ENCODE results near the gene YWHAQ.

YWHAQ gene

DNA sequence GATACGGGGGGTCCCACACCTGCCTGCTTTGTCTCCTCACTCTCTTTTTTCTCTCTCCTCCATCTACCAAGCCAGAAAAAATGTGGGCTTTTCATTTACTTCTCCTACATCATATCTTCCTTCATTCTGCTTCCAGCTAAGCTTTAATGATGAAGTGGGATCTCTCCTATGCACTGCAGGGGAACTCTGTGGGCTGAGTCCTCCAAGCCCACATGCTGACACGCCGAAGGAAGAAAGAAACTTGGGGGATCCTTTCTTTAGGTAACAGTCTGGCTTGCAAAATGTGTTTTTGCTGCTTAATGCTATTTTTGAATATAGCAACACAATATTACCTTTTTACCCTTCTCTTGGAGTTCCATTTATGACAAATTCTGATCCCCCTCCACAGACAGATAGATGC is 33.6 kb upstream of the YWHAQ start:
- DNase-seq: no peak
- Histone ChIP-seq H3K56ac (ENCODE audit: low read length) (no peak overlapping the region), H3K23ac (ENCODE audit: low read length) (no peak overlapping the region), H3K18ac (ENCODE audit: low read length) (no peak overlapping the region), H3K79me1 (ENCODE audit: low read length) (no peaks in the 10 kb centered on the region), H4K5ac (ENCODE audit: low read length) (no peak overlapping the region), H3K27me3 (ENCODE audit: insufficient read depth, low read length, poor library complexity) (no peaks in the 10 kb centered on the region), H3K9ac (ENCODE audit: low read length) (no peak overlapping the region), H3K36me3 (ENCODE audit: control insufficient read depth, insufficient read depth, low read length) (no peaks in the 10 kb centered on the region), H3K4me3 (ENCODE audit: low read length) (no peak overlapping the region), H3K4ac (ENCODE audit: low read depth, low read length) (no peak overlapping the region), H2BK5ac (ENCODE audit: low read length) (no peak overlapping the region), H2BK120ac (ENCODE audit: low read depth, low read length) (no peak overlapping the region), H4K8ac (ENCODE audit: low read depth, low read length) (no peak overlapping the region), H3K27ac (ENCODE audit: low read depth, low read length) (no peak overlapping the region), H3K79me2 (ENCODE audit: control insufficient read depth, insufficient read depth, low read length) (no peaks in the 10 kb centered on the region), H2AK5ac (ENCODE audit: low read length) (no peak overlapping the region), H3K4me1 (ENCODE audit: control insufficient read depth, low read depth, low read length) (no peaks in the 10 kb centered on the region), H3K4me2 (ENCODE audit: low read length) (no peak overlapping the region), H2BK15ac (replicated peaks; ENCODE audit: low read depth) (no peak overlapping the region)
- no CpG with 5 or more reads among the region's 3 CpGs for WGBS (ENCODE audit: extremely low coverage, insufficient coverage, low lambda C conversion rate)

DNA sequence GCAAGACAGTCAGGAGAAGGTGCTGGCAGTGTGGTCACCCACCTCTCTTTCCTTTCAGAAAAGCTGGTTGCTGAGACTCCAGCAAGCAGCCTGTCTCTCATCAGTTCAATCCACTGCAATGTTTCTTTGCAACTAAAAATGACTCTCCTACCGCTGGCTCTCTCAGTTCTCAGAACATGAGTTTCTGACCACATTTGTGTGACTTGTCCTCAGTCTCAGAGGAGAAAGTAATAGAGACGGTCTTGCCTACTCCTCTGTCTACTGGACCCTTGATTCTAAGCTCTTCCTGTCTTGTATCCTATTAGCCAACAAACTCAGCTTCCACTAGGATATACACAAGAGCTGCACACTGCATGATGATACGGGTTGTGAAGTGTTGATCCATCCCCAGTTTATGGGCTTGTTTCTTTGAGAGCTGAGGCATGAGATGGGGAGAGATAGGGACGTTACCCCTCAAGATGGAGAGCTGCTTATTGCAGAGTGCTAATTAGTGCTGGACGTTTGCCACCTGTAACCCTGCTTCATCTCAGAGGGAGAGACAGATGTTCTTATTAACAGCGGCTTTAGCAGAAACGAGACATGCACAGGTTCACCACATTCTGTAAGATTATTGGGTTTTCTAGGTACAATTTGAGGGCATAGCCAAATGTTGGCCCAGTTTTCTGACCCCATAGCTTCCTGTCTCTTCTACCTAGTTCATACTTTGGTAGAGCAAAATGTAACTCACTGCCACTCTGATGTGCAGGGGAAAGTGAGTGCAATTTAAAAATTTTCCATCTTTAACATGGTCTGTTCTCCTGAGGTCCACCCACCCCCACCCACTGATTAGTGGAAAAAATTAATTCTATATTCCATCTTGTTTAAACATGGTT is 32.4 kb upstream of the YWHAQ start:
- no peak overlapping the region for H3K4me3 ChIP-seq (ENCODE audit: low read length)
- H3K79me1 ChIP-seq (ENCODE audit: low read length): no peaks in the 10 kb centered on the region
- H4K5ac ChIP-seq (ENCODE audit: low read length): no peak overlapping the region
- H2AK5ac ChIP-seq (ENCODE audit: low read length): no peak overlapping the region
- H2BK5ac ChIP-seq (ENCODE audit: low read length): no peak overlapping the region
- H3K27ac ChIP-seq (ENCODE audit: low read depth, low read length): no peak overlapping the region
- no peak overlapping the region for H2BK15ac ChIP-seq (replicated peaks; ENCODE audit: low read depth)
- H3K4me1 ChIP-seq (ENCODE audit: control insufficient read depth, low read depth, low read length): no peaks in the 10 kb centered on the region
- no peaks in the 10 kb centered on the region for H3K27me3 ChIP-seq (ENCODE audit: insufficient read depth, low read length, poor library complexity)
- H3K9ac ChIP-seq (ENCODE audit: low read length): no peak overlapping the region
- H3K36me3 ChIP-seq (ENCODE audit: control insufficient read depth, insufficient read depth, low read length): no peaks in the 10 kb centered on the region
- WGBS (ENCODE audit: extremely low coverage, insufficient coverage, low lambda C conversion rate): no CpG with 5 or more reads among the region's 7 CpGs
- H2BK120ac ChIP-seq (ENCODE audit: low read depth, low read length): no peak overlapping the region
- H3K23ac ChIP-seq (ENCODE audit: low read length): no peak overlapping the region
- DNase-seq: no peak
- no peak overlapping the region for H4K8ac ChIP-seq (ENCODE audit: low read depth, low read length)
- H3K56ac ChIP-seq (ENCODE audit: low read length): no peak overlapping the region
- H3K4me2 ChIP-seq (ENCODE audit: low read length): no peak overlapping the region
- no peak overlapping the region for H3K18ac ChIP-seq (ENCODE audit: low read length)
- no peak overlapping the region for H3K4ac ChIP-seq (ENCODE audit: low read depth, low read length)
- no peaks in the 10 kb centered on the region for H3K79me2 ChIP-seq (ENCODE audit: control insufficient read depth, insufficient read depth, low read length)

GRCh38 chr2:9661261-9661660 is 30.5 kb upstream of the YWHAQ start:
- no peak overlapping the region for H3K4me2 ChIP-seq (ENCODE audit: low read length)
- no peaks in the 10 kb centered on the region for H3K36me3 ChIP-seq (ENCODE audit: control insufficient read depth, insufficient read depth, low read length)
- H3K56ac ChIP-seq (ENCODE audit: low read length): no peak overlapping the region
- no peaks in the 10 kb centered on the region for H3K4me1 ChIP-seq (ENCODE audit: control insufficient read depth, low read depth, low read length)
- H3K9ac ChIP-seq (ENCODE audit: low read length): no peak overlapping the region
- no peak overlapping the region for H3K23ac ChIP-seq (ENCODE audit: low read length)
- H3K27ac ChIP-seq (ENCODE audit: low read depth, low read length): no peak overlapping the region
- no peak overlapping the region for H3K4ac ChIP-seq (ENCODE audit: low read depth, low read length)
- H2AK5ac ChIP-seq (ENCODE audit: low read length): no peak overlapping the region
- H4K5ac ChIP-seq (ENCODE audit: low read length): no peak overlapping the region
- no peak overlapping the region for H3K4me3 ChIP-seq (ENCODE audit: low read length)
- no peak overlapping the region for H2BK15ac ChIP-seq (replicated peaks; ENCODE audit: low read depth)
- no peak overlapping the region for H3K18ac ChIP-seq (ENCODE audit: low read length)
- H4K8ac ChIP-seq (ENCODE audit: low read depth, low read length): no peak overlapping the region
- no peak overlapping the region for H2BK5ac ChIP-seq (ENCODE audit: low read length)
- H3K79me2 ChIP-seq (ENCODE audit: control insufficient read depth, insufficient read depth, low read length): no peaks in the 10 kb centered on the region
- H2BK120ac ChIP-seq (ENCODE audit: low read depth, low read length): no peak overlapping the region
- H3K27me3 ChIP-seq (ENCODE audit: insufficient read depth, low read length, poor library complexity): no peaks in the 10 kb centered on the region
- no CpG with 5 or more reads among the region's 8 CpGs for WGBS (ENCODE audit: extremely low coverage, insufficient coverage, low lambda C conversion rate)
- no peaks in the 10 kb centered on the region for H3K79me1 ChIP-seq (ENCODE audit: low read length)
- DNase-seq: no peak

DNA sequence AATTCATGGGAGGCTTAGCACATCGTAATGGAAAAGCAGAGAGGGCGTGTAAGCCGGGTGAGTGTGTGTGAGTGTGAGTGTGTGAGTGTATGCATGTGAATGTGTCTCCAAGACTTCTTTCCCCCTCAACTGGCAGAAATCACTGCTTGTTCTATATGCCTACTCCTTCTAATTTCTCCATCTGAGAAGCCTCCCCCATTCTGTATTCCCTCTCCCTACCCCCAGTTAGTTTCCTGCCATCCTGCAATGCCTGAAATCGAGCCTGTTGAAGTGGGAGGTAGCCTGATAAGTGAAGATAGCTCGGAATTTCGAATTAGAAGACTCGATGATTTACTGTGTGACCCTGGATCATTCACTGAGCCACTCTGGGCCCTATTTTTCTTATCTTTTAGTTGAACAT is 30.0 kb upstream of the YWHAQ start:
- H3K23ac ChIP-seq (ENCODE audit: low read length): no peak overlapping the region
- no peaks in the 10 kb centered on the region for H3K79me1 ChIP-seq (ENCODE audit: low read length)
- no peak overlapping the region for H3K27ac ChIP-seq (ENCODE audit: low read depth, low read length)
- no peak overlapping the region for H3K9ac ChIP-seq (ENCODE audit: low read length)
- H2BK120ac ChIP-seq (ENCODE audit: low read depth, low read length): no peak overlapping the region
- H2AK5ac ChIP-seq (ENCODE audit: low read length): no peak overlapping the region
- WGBS (ENCODE audit: extremely low coverage, insufficient coverage, low lambda C conversion rate): no CpG with 5 or more reads among the region's 7 CpGs
- peak overlapping the region; percentile 15 for H3K56ac ChIP-seq (ENCODE audit: low read length)
- no peak overlapping the region for H4K5ac ChIP-seq (ENCODE audit: low read length)
- H3K4me2 ChIP-seq (ENCODE audit: low read length): no peak overlapping the region
- H3K4me3 ChIP-seq (ENCODE audit: low read length): no peak overlapping the region
- H3K27me3 ChIP-seq (ENCODE audit: insufficient read depth, low read length, poor library complexity): no peaks in the 10 kb centered on the region
- H3K4ac ChIP-seq (ENCODE audit: low read depth, low read length): no peak overlapping the region
- no peak overlapping the region for H2BK5ac ChIP-seq (ENCODE audit: low read length)
- no peak for DNase-seq
- no peak overlapping the region for H4K8ac ChIP-seq (ENCODE audit: low read depth, low read length)
- no peaks in the 10 kb centered on the region for H3K79me2 ChIP-seq (ENCODE audit: control insufficient read depth, insufficient read depth, low read length)
- no peak overlapping the region for H2BK15ac ChIP-seq (replicated peaks; ENCODE audit: low read depth)
- no peaks in the 10 kb centered on the region for H3K4me1 ChIP-seq (ENCODE audit: control insufficient read depth, low read depth, low read length)
- H3K18ac ChIP-seq (ENCODE audit: low read length): no peak overlapping the region
- H3K36me3 ChIP-seq (ENCODE audit: control insufficient read depth, insufficient read depth, low read length): no peaks in the 10 kb centered on the region

GRCh38 chr2:9660154-9660553 is 29.4 kb upstream of the YWHAQ start:
- Histone ChIP-seq H3K9ac (ENCODE audit: low read length) (no peak overlapping the region), H3K4me3 (ENCODE audit: low read length) (no peak overlapping the region), H4K5ac (ENCODE audit: low read length) (no peak overlapping the region), H3K56ac (ENCODE audit: low read length) (no peak overlapping the region), H2BK5ac (ENCODE audit: low read length) (no peak overlapping the region), H3K79me2 (ENCODE audit: control insufficient read depth, insufficient read depth, low read length) (no peaks in the 10 kb centered on the region), H2BK15ac (replicated peaks; ENCODE audit: low read depth) (no peak overlapping the region), H3K4ac (ENCODE audit: low read depth, low read length) (no peak overlapping the region), H3K23ac (ENCODE audit: low read length) (no peak overlapping the region), H3K18ac (ENCODE audit: low read length) (no peak overlapping the region), H4K8ac (ENCODE audit: low read depth, low read length) (no peak overlapping the region), H3K4me2 (ENCODE audit: low read length) (no peak overlapping the region), H3K36me3 (ENCODE audit: control insufficient read depth, insufficient read depth, low read length) (no peaks in the 10 kb centered on the region), H2AK5ac (ENCODE audit: low read length) (no peak overlapping the region), H3K27ac (ENCODE audit: low read depth, low read length) (no peak overlapping the region), H3K79me1 (ENCODE audit: low read length) (no peaks in the 10 kb centered on the region), H3K27me3 (ENCODE audit: insufficient read depth, low read length, poor library complexity) (no peaks in the 10 kb centered on the region), H3K4me1 (ENCODE audit: control insufficient read depth, low read depth, low read length) (no peaks in the 10 kb centered on the region), H2BK120ac (ENCODE audit: low read depth, low read length) (no peak overlapping the region)
- WGBS (ENCODE audit: extremely low coverage, insufficient coverage, low lambda C conversion rate): no CpG with 5 or more reads among the region's 15 CpGs
- DNase-seq: no peak

DNA sequence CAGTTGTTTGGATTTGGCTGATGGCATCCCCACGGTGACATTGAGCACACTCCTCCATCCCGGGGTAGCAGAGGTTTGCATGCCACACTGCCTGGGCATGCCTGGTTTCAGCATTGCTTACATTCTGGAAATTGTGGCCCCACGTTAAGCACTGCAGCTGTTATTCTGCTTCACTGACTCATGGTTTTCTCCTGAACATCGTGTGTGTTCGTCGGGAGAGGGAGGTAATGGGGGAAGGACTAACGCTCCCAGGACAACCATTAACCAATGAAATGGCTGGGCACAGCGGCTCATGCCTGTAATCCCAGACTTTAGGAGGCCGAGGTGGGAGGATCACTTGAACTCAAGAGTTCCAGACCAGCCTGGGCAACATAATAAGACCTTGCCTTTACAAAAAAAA is 28.2 kb upstream of the YWHAQ start:
- Histone ChIP-seq H3K4ac (ENCODE audit: low read depth, low read length) (no peak overlapping the region), H3K36me3 (ENCODE audit: control insufficient read depth, insufficient read depth, low read length) (no peaks in the 10 kb centered on the region), H4K5ac (ENCODE audit: low read length) (no peak overlapping the region), H3K79me1 (ENCODE audit: low read length) (no peaks in the 10 kb centered on the region), H3K4me2 (ENCODE audit: low read length) (no peak overlapping the region), H2BK5ac (ENCODE audit: low read length) (no peak overlapping the region), H3K4me1 (ENCODE audit: control insufficient read depth, low read depth, low read length) (no peaks in the 10 kb centered on the region), H3K23ac (ENCODE audit: low read length) (no peak overlapping the region), H2AK5ac (ENCODE audit: low read length) (no peak overlapping the region), H3K27ac (ENCODE audit: low read depth, low read length) (no peak overlapping the region), H3K56ac (ENCODE audit: low read length) (no peak overlapping the region), H3K9ac (ENCODE audit: low read length) (no peak overlapping the region), H2BK15ac (replicated peaks; ENCODE audit: low read depth) (no peak overlapping the region), H3K18ac (ENCODE audit: low read length) (no peak overlapping the region), H3K4me3 (ENCODE audit: low read length) (no peak overlapping the region), H4K8ac (ENCODE audit: low read depth, low read length) (no peak overlapping the region), H3K79me2 (ENCODE audit: control insufficient read depth, insufficient read depth, low read length) (no peaks in the 10 kb centered on the region), H3K27me3 (ENCODE audit: insufficient read depth, low read length, poor library complexity) (no peaks in the 10 kb centered on the region), H2BK120ac (ENCODE audit: low read depth, low read length) (no peak overlapping the region)
- WGBS (ENCODE audit: extremely low coverage, insufficient coverage, low lambda C conversion rate): no CpG with 5 or more reads among the region's 9 CpGs
- no peak for DNase-seq

Data from mesendoderm (in vitro differentiated cells).